GM12878 (cell line): Measurements from ENCODE around the gene TCF25. TPM values are rescaled to one million over a fixed set of nuclear protein-coding genes. Genes with fewer than 3 reads are reported as not detected.

ENCODE experiments used
- ATAC-seq: fragments of 200-7000 bp; cut with Tn5 transposase; 3 replicates; pipeline ENCODE4 v1.9.1; 2020; ENCODE audit warnings: mild to moderate bottlenecking, moderate library complexity
- BruUV-seq: library from RNA; stranded (reverse); fragments of 400-500 nt; replicated peaks from 2 replicates; lab custom pipeline; 2021; lab: Mats Ljungman, UMichigan
- CTCF ChIA-PET: fragments of 300-600 bp; sonication (Branson Sonifier 250); formaldehyde crosslinking; extraction: SDS; loops from one replicate; lab custom pipeline; 2021; ENCODE audit warnings: inconsistent platforms; lab: Yijun Ruan, JAX
- POLR2A ChIA-PET: fragments of 350-600 bp; formaldehyde crosslinking; extraction: SDS; loops from one replicate; lab custom pipeline; 2021; ENCODE audit warnings: inconsistent platforms; lab: Charles Lee
- RAD21 ChIA-PET: fragments of 300-600 bp; sonication (Branson Sonifier 250); formaldehyde crosslinking; loops from one replicate; lab custom pipeline; 2023; ENCODE audit warnings: antibody characterized with exemption; ENCODE audit not compliant: unreplicated experiment; lab: Charles Lee
- SMC1A ChIA-PET: fragments of 300-600 bp; sonication (Branson Sonifier 250); formaldehyde crosslinking; loops from one replicate; lab custom pipeline; 2023; ENCODE audit not compliant: unreplicated experiment, uncharacterized antibody; lab: Charles Lee
- DNase-seq: peaks from one replicate; pipeline ENCODE4 v3.0.0-alpha.2; 2011; ENCODE audit warnings: low read depth, low spot score
- FAIRE-seq: peaks from 3 replicates; lab custom pipeline; 2011; peaks lifted over from hg19 to GRCh38; lab: Jason Lieb, UNC
- H2AFZ ChIP-seq: 2 replicates; pipeline ENCODE4 v1.6.0; 2011; ENCODE audit warnings: low read depth, low read length, control low read depth; ENCODE audit not compliant: control insufficient read depth
- H3K27ac ChIP-seq: 2 replicates; pipeline ENCODE4 v1.5.1; 2011; ENCODE audit warnings: control low read depth; ENCODE audit not compliant: control insufficient read depth, insufficient read depth
- H3K27me3 ChIP-seq, 2 experiments: replicated peaks in 1 of 2; 2 replicates each; pipeline versions ENCODE4 v1.6.0 to v1.6.1; 2011; ENCODE audit warnings: low read length in 1 of 2; ENCODE audit not compliant: control insufficient read depth in 2 of 2, insufficient read depth in 2 of 2
- H3K36me3 ChIP-seq, 2 experiments: 2 replicates each; pipeline ENCODE4 v1.5.1; 2011; ENCODE audit warnings: low read length in 1 of 2; ENCODE audit not compliant: control insufficient read depth in 2 of 2, insufficient read depth in 2 of 2
- H3K4me1 ChIP-seq: 2 replicates; pipeline ENCODE4 v1.6.1; 2011; ENCODE audit warnings: mild to moderate bottlenecking, low read length, moderate library complexity, mixed read lengths; ENCODE audit not compliant: control insufficient read depth, insufficient read depth
- H3K4me2 ChIP-seq: 2 replicates; pipeline ENCODE4 v1.6.0; 2011; ENCODE audit warnings: control low read depth; ENCODE audit not compliant: control insufficient read depth, insufficient read depth
- H3K4me3 ChIP-seq: fragments of 200-600 bp; sonication (generic); 2 replicates; pipeline ENCODE4 v1.5.1; 2016
- H3K79me2 ChIP-seq: 2 replicates; pipeline ENCODE4 v1.6.0; 2011; ENCODE audit warnings: low read length; ENCODE audit not compliant: control insufficient read depth, insufficient read depth
- H3K9ac ChIP-seq: 2 replicates; pipeline ENCODE4 v1.8.0; 2011; ENCODE audit warnings: low read length, control low read depth, mixed read lengths; ENCODE audit not compliant: control insufficient read depth, insufficient read depth
- H3K9me3 ChIP-seq: replicated peaks from 3 replicates; pipeline ENCODE4 v1.5.1; 2011; ENCODE audit warnings: mild to moderate bottlenecking, low read length; ENCODE audit not compliant: control insufficient read depth, insufficient read depth
- H4K20me1 ChIP-seq: 2 replicates; pipeline ENCODE4 v1.6.0; 2011; ENCODE audit not compliant: control insufficient read depth, insufficient read depth
- BCL3 ChIP-seq: IDR thresholded peaks from 2 replicates; pipeline ENCODE4 v1.6.1; 2011; ENCODE audit warnings: borderline replicate concordance, low read depth, mild to moderate bottlenecking, moderate library complexity, low read length; ENCODE audit not compliant: insufficient read depth, poor library complexity, severe bottlenecking
- HDGF ChIP-seq: fragments of 450-650 bp; IDR thresholded peaks from 2 replicates; pipeline ENCODE4 v1.6.1; 2016; ENCODE audit warnings: antibody characterized with exemption
- POLR2A ChIP-seq: IDR thresholded peaks from 2 replicates; pipeline ENCODE4 v1.6.1; 2011; ENCODE audit warnings: low read depth, mild to moderate bottlenecking, low read length
- SIX5 ChIP-seq: IDR thresholded peaks from 2 replicates; pipeline ENCODE4 v1.6.1; 2011; ENCODE audit warnings: mild to moderate bottlenecking, low read depth, low read length, moderate library complexity; ENCODE audit not compliant: severe bottlenecking
- SREBF1 ChIP-seq: IDR thresholded peaks from 2 replicates; pipeline ENCODE4 v1.6.1; 2012; ENCODE audit warnings: mild to moderate bottlenecking, low read length
- WGBS: methylation state at CpG from one replicate; pipeline ENCODE4 v1.1.6; 2016; ENCODE audit warnings: low lambda C conversion rate; ENCODE audit not compliant: insufficient replicate concordance, insufficient coverage; ENCODE audit errors: missing lambda C conversion rate; 5-methylcytosine and 5-hydroxymethylcytosine counted together
- in situ Hi-C: fragments of 300-500 bp; cut with MboI; formaldehyde crosslinking; loops from 9 replicates; pipeline ENCODE4 v1.14.3; 2018; ENCODE audit warnings: mixed read lengths
- intact Hi-C: fragments of 100-400 bp; cut with micrococcal nuclease; formaldehyde crosslinking; loops from one replicate; pipeline ENCODE4 v1.14.2; 2022; ENCODE audit not compliant: unreplicated experiment
- polyA plus RNA-seq, 11 experiments: library from polyadenylated mRNA; depleted of rRNA in 4 of 11; unstranded in 6 of 11; stranded (reverse) in 5 of 11; fragments of >200 nt; fragmentation: Nextera tagmentation in 4 of 11; fragmentation: Illumina TruSeq in 1 of 11; extraction: Ambion mirVana in 4 of 11; extraction: Trizol in 1 of 11; gene quantifications; 1 replicate in 1 of 11; 2 replicates in 10 of 11; pipeline versions ENCODE4 v1.2.1 to v1.2.3, GENCODE V29; 2011 to 2016; ENCODE audit warnings: inconsistent platforms in 2 of 11, missing spikeins in 2 of 11, low read depth in 1 of 11
- total RNA-seq, 4 experiments: library from RNA; depleted of rRNA in 3 of 4; stranded (reverse); fragments of >200 nt in 3 of 4; fragmentation: Illumina TruSeq in 1 of 4; extraction: Trizol in 1 of 4; gene quantifications; 2 replicates each; pipeline versions ENCODE4 v1.2.1 to v1.2.3, GENCODE V29; 2013 to 2021

TCF25 gene
- total and polyA plus RNA-seq, 10 of the 15 experiments (the other 5 are each of a cell fraction or from before 2014, with no cell fraction given) = 8.4 to 130 (median 89.4) TPM

GRCh38 chr16:89906140-89907025, 33.0 kb downstream of the TCF25 start:
- Histone ChIP-seq H3K27ac (no peak overlapping the region), H3K27me3 (no peaks in the 10 kb centered on the region), H4K20me1 (no peaks in the 10 kb centered on the region; the same call in 1 of the 2 replicates), H3K4me2 (no peak overlapping the region), H3K4me1 (no peaks in the 10 kb centered on the region), H3K4me3 (no peak overlapping the region), H3K79me2 (no peaks in the 10 kb centered on the region), H2AFZ (no peak overlapping the region), H3K36me3 (peaks cover 13 to 20% of the 10 kb centered on the region in 2 experiments), H3K9me3 (no peaks in the 10 kb centered on the region; the same call in 2 of the 3 replicates), H3K9ac (no peak overlapping the region)
- TF ChIP-seq POLR2A = peak; percentile 44; the same call in 1 of the 2 replicates
- TF ChIP-seq BCL3 = no peak
- TF ChIP-seq HDGF = no peak
- TF ChIP-seq SREBF1 = no peak
- TF ChIP-seq SIX5 = no peak
- no TSS peak for BruUV-seq
- ChIA-PET POLR2A (no interaction called here), SMC1A (no interaction called here), RAD21 (interaction anchor here (2.3 kb wide), 1 partner anchor 46 kb away, joined by 6 read pairs; no protein-coding TSS in a partner anchor), CTCF (interaction anchor here (1.0 kb wide), 1 partner anchor 166 kb away, joined by 3 read pairs; no protein-coding TSS in a partner anchor)
- DNase-seq = no peak
- intact Hi-C loops (no loop called here), in situ Hi-C loops (no loop called here)
- WGBS = 98% methylated on average over 40 of the region's 40 CpGs
- no peak for ATAC-seq
- no peak for FAIRE-seq
